Epidermal melanocyte (primary cell): ENCODE data around the gene NEK4.

Experiments
- DNase-seq: peaks from one replicate; pipeline ENCODE4 v3.0.0; 2011; ENCODE audit warnings: low spot score; ENCODE audit not compliant: insufficient read length

Gene NEK4

DNA sequence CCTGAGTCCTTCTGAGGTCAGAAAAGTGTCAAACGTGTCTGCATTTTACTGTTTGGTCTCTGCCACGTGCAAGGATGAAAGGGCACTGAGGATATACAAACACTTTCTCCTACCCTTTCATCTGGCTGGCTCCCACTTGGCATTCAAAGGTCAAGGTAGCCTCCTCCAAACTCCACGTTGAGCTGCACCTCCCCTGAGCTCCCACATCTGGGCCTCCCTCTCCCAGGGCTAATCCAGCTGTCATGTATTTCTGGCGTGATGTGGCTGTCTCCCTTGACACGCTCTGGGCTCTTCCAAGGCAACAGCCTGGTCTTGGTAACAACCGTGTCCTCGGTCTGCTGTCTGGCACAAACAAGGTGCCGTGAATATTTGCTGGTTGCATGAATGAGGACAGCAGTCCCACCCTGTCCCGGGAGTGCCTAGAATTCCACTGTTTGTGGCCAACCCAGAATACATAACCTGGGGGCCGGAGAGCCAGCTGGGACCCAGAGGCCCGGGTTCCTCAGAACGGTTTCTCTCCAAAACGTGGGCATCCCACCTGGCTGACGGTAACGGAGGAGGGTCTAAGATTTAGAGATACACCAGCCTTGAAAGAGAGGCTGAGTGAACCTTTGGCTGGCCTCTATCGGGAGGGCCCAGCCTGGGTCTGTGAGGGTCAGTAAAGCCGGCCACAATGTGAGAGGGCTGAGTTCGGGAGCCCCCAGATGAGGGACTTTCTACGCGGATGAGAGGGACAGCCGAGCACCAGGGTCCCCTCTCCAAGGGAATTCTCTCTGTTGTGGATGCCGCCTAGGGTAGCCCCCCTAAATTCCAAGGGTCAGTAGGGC lies 65.9 kb downstream of the NEK4 start:
- peak; percentile 23 for DNase-seq

DNA sequence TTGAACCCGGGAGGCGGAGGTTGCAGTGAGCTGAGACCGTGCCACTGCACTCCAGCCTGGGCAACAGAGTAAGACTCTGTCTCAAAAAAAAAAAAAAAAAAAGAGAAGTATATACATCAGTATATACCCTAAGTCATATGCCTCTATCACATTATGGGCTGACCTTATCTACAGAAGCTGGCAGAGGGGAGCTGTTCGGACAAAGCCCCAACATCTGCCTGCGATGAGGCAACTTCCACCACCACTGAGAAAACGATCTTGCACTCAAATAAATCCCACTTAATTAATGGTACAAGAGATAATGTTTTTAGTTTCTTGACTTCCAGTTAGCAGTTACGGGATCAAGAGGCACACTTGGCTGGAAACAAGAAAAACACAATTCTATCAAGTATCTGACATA lies 67.4 kb downstream of the NEK4 start:
- DNase-seq, result no peak

DNA sequence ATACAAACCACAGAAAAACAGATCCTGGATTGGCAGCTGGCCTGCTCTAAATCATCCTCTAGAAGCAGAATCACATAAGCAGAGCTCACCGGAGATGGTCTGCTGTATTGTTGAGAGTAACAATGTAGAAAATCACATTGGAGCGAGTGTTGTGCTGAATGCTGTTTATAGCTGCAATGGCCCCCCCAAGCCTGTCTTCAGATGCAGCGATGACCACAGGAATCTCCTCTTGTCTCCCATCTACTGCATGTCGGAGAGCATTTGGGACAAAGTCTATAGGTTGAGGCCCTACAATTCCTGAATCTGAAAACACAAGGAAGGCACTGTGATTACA lies 73.1 kb downstream of the NEK4 start:
- DNase-seq, result no peak

DNA sequence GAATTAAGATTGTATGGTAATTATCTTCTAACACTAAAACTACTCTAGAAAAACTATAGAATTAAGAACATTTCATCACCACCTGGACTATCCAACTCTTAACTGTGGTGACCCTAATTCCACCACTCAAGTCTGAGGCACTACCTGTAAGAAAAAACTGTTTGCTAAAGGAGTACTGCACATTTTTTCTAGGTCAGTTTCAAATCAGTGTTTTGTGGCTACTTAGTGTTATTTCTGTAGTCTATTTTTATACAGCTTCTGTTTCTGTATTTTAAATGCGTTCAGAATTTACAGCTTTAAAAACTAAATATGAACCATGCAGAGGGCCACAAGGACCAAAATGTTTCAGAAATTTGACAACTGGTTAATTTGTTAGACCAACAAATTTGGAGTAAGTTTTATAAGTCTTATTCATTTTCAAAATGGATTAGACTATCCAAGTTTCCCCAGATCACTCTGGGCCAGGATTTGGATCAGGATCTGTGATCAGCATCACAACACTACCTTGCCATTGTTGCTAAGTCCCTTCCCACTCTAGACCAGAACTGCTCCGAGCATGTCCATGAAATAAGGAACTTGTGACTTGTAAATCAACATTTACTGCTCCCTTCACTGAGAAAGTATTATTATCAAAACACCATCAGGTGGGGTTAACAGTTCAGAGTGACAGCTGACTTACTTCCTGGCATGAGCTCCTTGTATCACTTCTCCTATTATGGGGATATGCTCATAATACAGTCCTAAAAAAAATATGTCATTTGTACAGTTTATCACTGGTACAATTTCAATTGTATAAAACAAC lies 73.7 kb downstream of the NEK4 start:
- no peak for DNase-seq

DNA sequence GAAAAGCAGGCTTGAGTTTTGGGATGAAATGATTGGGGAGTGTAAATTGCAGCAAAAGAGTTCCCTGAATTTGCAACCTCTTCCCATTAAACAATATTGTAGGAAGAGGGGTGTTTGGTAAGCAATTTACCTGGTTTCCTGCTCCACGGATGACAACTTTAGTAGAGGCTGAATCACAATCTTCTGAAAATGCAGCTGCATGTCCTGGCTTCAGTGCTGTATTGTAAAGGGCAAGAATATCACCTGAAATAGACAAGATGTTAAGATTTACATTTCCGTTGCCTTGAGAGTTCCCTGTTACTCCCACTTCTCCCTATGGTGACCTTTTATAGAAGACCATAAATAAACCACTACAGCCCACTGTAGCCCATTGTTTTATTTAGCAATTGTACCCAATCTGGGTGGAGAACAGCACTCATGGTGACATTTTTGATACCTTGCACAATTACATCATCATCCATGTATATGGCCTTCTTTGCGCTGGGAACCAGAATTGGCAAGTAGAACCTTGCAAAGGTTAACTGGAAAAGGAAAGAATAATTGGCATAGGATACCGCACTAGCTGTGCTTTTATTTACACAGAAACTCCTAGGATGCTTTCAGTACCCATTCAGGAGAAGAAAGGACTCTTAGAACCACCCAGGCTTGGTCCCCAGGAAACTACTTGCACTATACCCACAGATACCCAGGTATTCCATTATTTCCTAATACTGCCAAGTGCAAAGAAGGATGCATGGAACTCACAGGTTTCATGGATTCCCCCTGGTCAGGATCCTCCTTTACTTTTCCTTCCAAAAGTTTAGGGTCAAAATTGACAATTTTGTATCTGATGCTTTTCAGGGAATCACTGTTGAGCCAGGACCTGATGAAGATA lies 74.7 kb downstream of the NEK4 start:
- DNase-seq, result no peak

DNA sequence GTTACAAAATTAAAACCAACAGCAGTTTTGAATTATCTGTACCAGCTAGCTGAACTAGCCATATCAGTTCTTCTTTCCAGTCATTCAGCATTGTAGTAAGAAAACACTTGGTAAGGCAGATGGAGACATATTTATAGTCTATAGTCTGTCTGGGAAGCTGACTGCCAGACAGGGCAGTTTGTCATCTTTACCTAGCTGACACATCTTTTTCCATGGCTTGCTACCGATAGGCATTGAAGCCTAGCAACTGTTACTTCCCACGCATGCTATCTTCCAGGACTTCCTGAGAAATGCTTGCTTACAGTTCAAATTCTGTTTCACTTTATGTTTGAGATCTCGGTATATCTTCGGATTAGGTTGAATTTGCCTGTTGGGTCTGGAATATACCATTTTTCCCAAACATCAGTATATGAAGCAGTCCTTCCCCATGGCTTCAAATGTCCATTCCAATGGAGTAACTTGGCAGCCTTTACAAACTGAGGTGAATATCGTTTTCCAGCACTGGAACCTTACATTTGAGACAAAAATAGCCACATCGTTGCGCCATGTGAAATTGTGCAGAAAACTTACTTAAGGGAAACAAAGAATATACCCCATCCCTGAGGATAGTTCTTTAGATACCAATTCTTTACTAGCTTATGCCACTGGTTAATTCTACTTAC lies 76.1 kb downstream of the NEK4 start:
- DNase-seq, result no peak

DNA sequence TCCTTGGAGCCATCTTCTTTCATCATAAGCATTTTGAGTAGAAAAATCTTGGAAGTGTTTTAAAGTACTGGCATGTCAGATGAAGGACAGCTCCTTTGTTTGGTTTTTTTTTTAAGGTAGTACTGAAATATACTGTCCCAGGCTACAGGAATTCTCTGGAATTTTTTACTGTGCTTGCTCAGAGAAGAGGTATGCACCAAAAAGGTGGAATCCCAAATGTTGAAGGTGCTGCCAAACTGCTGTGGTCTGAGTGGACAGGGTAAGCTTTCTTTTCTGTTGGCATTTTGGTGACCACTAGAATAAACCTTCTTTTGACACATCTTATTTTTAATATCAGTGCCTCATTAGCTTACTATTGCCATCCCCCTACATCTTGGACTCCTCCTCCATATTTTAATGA lies 77.7 kb downstream of the NEK4 start:
- DNase-seq, result no peak

DNA sequence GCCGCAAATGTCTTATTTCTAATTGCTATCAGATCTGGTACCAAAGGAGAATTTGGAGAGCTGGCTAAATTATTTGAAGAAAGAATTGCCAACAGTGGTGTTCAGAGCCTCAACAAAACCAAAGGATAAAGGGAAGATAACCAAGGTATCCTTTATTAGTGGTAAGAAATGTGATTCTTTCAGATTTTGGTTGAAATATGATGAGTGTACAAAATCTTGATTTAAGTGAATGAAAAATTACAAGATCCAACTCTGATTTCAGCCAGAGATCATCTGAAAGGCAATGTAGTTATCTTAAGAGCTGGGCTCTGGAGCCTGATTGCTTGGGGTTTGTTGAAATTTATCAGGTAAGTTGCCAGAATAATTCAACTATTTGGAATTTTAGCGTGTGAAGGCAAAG lies 80.2 kb downstream of the NEK4 start:
- DNase-seq, result no peak

DNA sequence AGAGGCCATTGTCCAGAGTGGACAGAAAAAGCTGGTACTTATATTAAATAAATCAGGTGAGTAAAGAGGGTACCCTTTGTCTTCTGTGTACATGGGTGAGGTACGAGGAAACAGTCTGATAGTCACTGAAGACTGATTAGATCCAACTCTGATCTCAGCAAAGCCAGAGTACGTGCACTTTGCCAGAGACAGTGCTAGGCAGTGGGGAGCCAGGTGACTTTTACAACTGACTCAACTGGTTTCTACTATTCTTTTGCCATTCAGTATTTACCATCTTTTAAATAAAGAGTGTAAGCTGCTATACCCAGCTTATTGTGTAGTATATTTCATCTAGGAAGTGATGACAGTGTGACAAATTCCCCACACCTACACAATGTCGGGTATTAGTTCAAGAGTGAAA lies 81.6 kb downstream of the NEK4 start:
- DNase-seq, result no peak

DNA sequence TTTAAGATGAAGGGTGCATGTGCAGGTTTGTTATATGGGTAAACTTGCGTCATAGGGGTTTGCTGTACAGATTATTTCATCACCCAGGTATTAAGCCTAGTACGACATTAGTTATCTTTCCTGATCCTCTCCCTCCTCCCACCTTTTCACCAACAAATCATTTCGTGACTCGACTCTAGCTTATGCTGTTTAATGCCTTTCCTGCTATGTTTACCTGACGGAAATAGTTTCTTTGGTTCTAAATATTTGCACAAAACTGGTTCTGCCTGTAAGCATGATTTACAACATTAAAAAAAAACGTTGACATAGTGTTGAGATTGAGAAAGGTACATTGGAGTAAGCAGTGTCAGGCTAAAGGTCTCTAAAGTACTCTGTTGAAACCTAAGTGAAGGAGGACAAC lies 82.5 kb downstream of the NEK4 start:
- no peak for DNase-seq

DNA sequence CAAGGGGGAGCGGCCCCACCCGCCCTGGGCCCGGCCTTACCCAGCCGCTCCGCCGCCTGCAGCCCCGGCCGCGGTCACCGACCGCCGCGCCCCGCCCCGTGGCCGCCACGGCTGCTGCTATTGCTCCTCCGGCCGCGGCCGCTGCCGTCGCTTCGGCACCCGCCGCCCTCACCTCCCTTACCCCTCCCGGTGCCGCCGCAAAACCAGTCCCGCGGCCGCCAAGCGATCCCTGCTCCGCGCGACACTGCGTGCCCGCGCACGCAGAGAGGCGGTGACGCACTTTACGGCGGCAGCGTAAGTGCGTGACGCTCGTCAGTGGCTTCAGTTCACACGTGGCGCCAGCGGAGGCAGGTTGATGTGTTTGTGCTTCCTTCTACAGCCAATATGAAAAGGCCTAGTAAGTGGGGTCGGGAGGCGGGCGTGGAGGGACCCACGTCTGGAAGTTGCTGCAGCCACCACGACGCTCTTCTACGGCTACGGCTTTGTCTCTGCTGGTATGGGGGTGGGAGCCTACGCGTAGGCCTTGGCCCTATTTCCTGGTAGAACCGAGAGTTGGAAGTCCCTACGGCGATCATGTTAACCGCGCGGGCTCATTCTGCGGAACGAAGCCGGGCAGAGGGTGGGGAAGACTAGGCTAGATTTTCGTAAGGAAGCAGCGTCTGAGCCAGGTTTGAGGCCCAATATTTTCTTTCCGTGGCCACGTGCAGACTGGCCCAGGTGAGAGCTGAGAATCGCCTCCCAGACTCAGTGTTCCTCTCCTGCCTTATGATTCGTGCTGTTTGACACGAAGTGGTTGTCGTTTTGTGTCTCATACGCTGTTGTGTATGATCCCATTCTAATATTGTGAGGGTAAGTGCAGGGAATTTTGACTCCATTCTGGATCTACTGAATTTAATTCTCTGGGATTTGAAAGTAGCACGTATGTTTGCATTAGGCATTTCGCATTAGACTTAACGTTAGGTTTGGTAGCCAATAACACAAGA lies 84.7 kb downstream of the NEK4 start, which contains the start of the genes GNL3 and PBRM1:
Gene GNL3 (plus strand): TSS at position 324 of the 983 bp plus-strand sequence. CDS start 61 bp downstream, at position 385.
Gene PBRM1 (minus strand): TSS at position 205 of the 983 bp plus-strand sequence.
- peak; percentile 91 for DNase-seq

DNA sequence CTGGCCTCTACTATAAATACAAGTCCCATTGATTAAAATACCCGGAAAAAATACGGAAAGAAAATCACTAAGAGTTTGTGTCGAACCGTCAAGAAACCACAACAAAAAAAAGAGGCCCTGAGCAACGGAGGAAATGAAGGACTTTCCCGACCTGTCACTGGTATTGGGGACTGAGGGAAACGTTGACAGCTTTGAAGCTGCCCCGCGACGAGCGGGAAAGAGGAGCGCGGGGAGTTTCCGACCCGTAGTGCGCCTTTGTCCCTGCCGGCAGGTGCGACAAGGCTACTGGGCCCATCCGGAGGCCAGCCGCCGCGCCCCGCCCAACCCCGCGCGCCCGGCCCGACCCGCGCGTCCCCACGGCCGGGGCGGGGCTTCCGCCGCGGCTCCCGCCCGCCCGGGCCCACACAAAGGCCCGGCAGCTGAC lies 85.4 kb downstream of the NEK4 start:
- DNase-seq, result peak; percentile 80

DNA sequence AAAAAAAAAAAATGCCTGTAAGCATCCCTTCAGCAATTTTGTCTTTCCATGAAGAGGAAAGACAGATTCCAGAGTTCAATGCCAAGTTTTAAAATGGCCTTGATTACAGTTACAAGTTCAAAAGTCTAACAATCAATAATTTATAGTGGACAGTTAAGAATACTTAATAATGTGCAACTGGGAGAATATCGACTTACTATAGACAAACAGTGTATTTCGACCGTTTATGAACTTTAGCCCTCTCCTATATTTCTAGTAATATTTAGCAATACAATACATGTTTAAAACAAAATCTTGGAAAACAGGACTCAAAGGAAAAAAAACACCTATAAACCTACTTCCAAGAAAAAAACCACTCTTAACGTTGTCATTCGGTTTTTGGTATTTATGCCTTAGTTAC lies 86.6 kb downstream of the NEK4 start:
- no peak for DNase-seq

DNA sequence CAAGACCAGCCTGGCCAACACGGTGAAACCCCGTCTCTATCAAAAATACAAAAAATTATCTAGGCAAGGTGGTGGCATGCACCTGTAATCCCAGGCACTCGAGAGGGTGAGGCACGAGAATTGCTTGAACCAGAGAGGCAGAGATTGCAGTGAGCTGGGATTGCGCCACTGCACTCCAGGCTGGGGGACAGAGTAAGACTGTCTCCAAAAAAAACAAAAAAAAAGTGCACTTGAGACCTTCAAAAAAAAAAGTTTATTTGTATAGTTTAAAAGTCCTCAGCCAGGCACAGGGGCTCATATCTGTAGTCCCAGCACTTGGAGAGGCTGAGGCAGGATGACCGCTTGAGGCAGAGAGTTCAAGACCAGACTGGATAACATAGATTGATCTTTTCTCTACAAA lies 87.1 kb downstream of the NEK4 start:
- no peak for DNase-seq

DNA sequence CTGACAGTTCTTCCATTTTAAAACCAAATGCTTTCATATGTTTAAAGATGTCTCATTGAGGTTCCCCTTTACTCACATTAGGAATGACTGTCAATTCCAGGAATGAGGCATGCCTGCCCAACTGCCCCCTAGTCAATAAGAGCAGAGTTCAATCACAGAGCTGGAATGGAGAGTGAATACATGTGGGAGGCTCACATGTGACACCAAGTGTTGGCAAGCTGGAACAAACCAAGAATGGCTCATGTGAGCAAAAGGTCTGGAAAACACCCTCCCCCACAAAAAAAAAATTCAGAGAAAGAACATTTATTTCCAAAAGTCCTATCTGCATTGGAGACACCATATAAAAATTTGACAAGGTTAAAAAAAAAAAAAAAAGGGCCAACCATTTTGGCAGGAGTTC lies 88.7 kb downstream of the NEK4 start:
- DNase-seq, result peak; percentile 37

DNA sequence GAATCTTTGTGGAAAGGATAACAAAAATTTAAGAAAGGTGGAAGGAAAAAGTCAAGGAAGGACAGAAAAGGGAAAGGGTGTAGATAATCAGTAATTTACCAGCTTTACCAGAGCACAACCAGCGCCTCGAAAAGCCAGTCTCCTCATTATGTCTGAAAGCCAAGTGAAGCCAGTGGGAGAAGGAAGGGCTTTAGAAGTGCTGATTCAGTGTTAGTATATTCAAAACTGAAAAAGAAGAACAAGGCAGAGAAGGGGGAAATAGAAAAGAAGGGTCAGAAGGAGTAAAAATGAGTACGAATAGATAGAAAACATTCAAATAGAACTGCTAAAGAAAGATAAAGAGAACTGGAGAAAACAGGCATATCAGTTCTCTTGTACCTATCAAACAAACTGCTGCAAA lies 89.1 kb downstream of the NEK4 start:
- DNase-seq, result no peak

DNA sequence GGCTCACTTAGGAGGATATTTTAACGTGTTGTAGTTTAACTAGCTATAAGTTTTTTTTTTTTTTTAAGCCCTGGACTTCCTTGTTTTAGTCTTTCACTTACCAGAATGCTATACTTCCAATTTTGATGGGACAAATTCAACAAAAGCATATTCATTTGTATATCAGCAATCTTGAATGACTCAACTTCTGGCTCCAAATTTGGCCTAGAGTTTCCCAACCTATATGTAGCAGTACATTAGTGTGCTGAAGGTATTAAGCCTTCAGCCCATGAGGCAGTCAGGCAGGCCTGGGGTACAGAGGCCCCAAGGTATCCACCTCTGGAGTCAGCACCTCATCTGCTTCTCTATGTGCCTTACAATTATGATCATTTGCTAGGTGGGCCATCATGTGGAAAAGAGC lies 90.9 kb downstream of the NEK4 start:
- DNase-seq, result no peak

DNA sequence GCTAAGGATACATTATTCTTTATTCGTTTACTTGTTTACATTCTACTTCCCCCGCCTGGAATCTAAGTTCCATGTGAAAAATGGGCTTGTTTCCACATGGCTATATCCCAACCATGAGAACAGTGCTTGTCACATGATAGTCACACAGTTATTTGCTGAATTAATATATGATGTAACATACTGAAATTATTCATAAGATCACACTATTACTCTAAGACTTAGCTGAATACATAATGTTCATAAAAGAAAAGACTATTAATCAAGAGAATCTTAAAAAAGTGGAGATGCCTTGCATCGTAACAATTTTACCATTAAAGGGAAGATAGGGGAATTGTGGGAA lies 91.6 kb downstream of the NEK4 start:
- DNase-seq, result peak; percentile 25

DNA sequence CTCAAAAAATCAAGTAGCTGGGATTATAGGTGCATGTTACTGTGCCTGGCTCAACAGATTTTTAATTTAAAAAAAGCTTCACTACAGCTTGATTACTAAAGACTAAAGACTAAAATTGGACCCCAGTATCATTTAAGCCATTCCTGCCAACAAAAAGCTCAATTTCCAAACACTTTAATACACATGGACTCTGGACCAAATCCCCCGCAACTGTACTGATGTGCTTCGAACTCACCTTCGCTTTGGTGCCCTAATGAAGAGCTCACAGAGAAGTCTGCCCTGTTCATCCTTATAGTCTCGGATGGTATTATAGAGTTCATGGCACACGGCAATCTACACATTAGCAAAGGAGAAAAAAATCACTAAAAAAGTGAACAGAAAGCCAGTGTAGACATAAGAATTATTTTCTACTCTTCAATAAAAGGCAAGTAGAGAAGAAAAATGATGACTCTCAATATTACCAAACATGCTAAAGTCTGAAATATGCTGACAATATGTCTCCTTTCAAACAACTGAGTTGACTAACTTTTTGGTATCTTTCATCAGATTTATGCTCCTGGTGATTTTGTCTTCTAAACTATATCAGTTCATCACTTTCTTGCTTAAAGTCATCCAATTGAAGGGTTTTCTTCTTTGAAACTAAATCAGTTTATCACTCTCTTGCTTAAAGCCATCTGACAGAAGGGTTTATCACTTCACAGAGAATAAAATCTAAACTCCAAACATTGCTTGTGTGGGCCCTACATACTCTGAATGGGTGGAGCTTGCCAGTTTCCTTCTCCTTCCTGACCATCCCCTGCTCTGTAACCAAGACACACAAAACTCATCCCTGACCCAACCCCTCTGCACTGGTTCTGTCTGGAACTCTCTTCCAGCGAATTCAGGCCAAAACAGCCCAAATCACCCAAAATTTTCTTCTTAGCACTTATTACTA lies 92.2 kb downstream of the NEK4 start:
- no peak for DNase-seq
